Measurements from ENCODE around the gene TEP1.
"Not testable (repeated sequence)": the region's sequence is repeated elsewhere in the genome, so short reads cannot be mapped to it uniquely, and the experiment has no call there.

Gene TEP1

DNA sequence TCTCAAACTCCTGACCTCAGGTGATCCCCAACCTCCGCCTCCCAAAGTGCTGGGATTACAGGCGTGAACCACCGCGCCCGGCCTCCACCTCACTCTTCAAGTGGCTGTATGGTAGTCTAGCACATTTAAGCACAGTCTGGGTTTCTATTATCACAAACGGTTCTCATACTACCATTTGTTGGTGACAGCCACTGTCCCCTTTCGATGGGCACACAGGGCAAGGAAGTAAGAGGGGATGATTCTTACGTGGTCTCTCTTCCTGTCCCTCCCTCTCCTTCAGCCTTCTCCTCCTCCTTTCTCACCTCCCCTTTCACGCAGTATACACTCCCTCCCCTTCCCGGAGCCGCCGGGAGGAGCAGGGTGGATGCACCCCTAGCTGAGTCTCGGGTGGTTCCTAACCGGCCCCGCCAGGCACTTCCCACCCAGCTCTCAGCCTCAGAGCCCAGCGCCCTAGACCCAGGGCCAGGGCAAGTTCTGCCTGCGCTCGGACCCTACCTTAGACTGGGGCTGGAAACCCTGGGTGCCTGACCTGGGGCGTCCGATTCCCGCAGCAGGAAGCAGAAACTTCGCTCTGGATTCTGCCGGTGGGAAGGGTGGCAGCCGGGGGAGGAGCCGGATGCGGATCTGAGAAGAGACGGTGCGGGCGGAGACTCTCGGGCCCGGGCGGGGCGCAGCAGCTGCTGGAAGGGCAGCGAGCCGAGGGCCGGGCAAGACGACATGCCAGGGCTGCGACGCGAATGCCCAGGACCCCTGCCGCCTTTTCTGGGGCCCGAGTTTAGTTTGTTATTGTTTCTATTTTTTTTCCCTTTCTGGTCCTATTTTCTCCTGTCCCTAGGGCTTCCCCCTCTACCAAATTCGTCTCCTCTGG is at the start of gene TEP1:
TSS of gene TEP1 (minus strand) at position 626 of the 868 bp plus-strand sequence. CDS start 5,062 bp downstream, outside the sequence.
- peak; percentile 83 for DNase-seq (ENCODE audit: low spot score)

- peak; percentile 100 for DNase-seq (ENCODE audit: low spot score)
These were observed 48.2 kb upstream of the TEP1 start, which contains the start of gene PIP4P1 for GRCh38 chr14:20461225-20462141. TSS of gene PIP4P1 (minus strand) at chr14:20461434. CDS start at chr14:20461325, 109 bp downstream.

- peak; percentile 43 for DNase-seq (ENCODE audit: low spot score)
These were observed 47.3 kb upstream of the TEP1 start for GRCh38 chr14:20460458-20461224.

GRCh38 chr14:20458031-20458789 is 44.9 kb upstream of the TEP1 start:
- no peak for DNase-seq (ENCODE audit: low spot score)

DNA sequence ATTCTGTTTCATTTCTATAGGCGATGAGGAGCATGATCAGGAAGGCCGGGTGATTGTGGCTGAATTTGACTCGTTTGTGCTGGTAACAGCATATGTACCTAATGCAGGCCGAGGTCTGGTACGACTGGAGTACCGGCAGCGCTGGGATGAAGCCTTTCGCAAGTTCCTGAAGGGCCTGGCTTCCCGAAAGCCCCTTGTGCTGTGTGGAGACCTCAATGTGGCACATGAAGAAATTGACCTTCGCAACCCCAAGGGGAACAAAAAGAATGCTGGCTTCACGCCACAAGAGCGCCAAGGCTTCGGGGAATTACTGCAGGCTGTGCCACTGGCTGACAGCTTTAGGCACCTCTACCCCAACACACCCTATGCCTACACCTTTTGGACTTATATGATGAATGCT is 43.7 kb upstream of the TEP1 start:
- no peak for DNase-seq (ENCODE audit: low spot score)

DNA sequence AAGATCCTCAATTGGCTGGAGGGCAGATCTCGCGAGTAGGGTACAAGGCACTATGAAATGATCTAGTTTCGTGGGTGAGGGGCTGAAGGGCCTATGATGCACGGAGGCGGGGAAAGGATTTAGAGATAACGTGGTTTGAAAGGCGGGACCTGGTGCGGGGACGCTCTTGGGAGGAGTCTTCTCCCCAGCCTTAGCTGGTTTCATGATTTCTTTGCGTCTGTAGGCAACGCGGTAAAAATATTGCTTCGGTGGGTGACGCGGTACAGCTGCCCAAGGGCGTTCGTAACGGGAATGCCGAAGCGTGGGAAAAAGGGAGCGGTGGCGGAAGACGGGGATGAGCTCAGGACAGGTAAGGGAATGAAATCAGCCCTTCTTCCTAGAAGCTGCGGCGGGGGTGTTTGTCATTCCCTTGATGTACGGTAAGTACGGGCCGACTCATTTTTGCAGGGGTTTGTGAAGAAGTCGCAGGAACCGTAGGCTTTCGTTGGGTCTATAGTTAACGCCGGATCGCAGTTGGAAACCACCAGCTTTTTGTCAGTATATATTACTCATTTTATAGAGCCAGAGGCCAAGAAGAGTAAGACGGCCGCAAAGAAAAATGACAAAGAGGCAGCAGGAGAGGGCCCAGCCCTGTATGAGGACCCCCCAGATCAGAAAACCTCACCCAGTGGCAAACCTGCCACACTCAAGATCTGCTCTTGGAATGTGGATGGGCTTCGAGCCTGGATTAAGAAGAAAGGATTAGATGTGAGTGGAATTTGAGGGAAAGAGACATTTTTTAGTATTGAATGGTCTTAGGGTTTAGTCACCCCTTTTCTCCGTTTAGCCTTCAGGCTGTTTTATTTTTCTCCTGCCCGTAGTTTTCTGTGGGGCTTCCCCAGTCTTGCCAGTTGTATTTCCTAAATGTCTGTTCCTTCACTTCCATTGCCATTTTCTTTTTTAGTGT is 42.3 kb upstream of the TEP1 start:
- DNase-seq (ENCODE audit: low spot score) = peak; percentile 62

DNA sequence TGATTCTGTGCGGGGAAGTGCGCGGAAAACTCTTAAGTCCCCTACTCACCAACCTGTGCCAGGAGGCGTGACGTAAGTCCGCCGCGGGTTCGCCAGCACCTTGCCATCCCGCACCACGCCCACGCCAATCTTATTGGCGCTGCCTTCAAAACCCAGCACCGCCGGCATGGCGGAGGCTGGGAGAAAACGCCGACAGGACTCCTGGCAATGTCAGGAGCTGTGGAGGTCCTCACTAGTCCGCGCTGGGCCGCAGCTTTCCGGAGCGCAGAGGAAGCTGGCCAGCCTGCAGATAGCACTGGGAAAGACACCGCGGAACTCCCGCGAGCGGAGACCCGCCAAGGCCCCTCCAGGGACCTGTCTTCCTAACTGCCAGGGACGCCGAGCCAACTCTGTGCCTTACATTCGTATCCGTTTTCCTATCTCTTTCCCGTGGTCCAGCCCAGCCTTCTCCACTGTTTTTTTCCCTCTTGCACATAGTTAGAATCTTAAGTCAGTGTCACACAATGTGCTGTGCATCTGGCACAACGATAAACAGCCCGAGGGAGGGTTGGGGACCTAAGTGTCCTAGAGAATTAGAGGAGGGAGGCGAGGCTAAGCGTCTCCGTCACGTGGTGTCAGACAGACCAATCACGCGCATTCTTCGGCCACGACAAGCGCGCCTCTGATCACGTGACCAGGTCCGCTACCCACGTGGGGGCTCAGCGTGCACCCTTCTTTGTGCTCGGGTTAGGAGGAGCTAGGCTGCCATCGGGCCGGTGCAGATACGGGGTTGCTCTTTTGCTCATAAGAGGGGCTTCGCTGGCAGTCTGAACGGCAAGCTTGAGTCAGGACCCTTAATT is 41.4 kb upstream of the TEP1 start, which contains the start of the genes APEX1 and OSGEP:
TSS of gene APEX1 (plus strand) at position 711 of the 839 bp plus-strand sequence. CDS start 420 bp downstream, outside the sequence.
TSS of gene OSGEP (minus strand) at position 297 of the 839 bp plus-strand sequence. CDS start at position 168, 129 bp downstream.
- DNase-seq (ENCODE audit: low spot score) = peak; percentile 98

DNA sequence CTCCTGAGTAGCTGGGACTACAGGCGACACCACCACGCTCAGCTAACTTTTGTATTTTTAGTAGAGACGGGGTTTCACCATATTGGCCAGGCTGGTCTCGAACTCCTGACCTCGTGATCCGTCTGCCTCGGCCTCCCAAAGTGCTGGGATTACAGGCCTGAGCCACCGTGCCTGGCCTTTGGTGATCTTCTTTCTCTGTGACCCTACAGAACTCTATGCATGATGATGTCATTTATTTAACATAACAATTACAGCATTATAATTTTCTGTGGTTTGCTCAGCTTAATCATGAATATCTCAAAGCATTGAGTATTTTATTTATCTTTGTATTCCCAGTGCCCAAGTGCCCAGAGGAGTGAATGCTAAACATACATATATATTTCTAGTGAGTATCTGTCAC is 39.5 kb upstream of the TEP1 start:
- not testable (repeated sequence) for DNase-seq (ENCODE audit: low spot score)

DNA sequence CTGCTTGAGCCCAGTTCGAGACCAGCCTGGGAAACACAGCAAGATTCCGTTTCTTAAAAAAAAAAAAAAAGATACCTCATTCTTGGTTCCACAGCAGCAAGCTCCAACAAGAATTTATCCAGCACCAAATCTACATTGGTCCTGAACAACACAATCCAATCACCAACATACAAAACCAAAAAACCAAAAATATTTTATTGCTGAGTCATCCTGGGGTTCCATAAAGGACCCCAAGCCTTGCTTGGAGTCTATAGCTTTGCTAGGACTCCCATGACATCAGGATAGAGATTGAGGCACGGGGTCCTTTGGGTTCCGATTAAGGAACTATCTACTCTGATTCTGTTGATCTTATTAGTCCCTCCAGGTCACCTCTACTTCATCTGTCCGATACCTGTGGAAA is 33.6 kb upstream of the TEP1 start:
- DNase-seq (ENCODE audit: low spot score) = no peak

- DNase-seq (ENCODE audit: low spot score) = not testable (repeated sequence)
These were observed 30.3 kb upstream of the TEP1 start for GRCh38 chr14:20443650-20444049.

DNA sequence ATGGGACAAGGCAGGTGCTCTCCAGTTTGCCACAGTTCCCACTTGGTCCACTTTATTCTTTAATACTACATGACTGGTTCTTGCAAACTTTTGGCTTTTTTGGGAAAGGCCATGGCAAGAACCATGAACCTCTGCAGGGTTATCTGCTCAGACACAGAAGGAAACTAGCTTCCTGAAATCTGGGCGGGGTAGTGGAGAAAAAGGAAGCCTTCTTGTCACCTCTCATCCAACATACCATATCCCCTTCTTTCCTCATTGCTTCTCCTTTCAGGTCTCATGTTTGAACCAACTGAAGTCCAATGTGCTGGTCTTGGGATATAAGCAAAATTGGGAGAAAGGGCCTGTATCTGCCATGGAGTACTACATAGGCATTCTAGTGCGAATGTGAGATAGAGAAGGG is 28.2 kb upstream of the TEP1 start:
- no peak for DNase-seq (ENCODE audit: low spot score)

GRCh38 chr14:20440882-20441281 is 27.6 kb upstream of the TEP1 start:
- DNase-seq (ENCODE audit: low spot score) = no peak

DNA sequence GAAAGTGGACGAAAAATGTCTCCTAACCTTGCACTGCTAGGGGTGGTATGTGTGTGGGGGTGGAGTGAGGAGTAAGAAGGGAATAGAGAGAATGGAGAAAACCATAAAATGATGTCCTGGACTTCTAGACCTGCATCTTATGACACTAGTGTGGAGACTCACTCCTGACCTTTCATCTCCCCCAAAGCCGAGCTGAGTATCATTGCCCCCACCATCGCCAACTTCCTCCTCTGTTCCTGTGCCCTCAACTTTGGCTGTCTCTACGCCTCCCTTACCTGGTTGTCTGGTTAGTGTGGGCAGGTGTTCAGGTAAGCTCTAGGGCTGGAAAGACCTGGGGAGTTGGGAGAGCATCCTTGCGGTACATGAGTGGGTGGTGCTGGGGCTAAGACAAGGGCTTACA is 27.2 kb upstream of the TEP1 start:
- DNase-seq (ENCODE audit: low spot score) = no peak

DNA sequence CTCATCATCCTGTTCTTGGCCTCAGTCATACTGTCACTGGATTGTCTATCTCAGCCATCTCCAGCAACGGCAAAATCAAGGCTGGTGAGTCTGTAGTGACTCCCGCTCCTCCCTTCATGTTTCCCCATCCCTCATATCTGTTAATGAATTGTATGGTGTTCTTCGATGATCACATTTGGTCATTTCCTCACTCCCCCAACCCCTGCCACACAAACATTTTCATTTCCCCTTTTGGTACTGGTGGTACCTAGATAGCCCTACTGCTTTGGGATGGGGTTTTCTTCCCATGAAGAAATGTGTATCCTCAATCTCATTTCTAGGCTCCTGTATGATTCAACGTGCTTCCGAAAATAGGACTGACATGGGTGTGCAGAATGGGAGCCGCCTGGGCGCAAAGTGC is 25.4 kb upstream of the TEP1 start:
- no peak for DNase-seq (ENCODE audit: low spot score)

DNA sequence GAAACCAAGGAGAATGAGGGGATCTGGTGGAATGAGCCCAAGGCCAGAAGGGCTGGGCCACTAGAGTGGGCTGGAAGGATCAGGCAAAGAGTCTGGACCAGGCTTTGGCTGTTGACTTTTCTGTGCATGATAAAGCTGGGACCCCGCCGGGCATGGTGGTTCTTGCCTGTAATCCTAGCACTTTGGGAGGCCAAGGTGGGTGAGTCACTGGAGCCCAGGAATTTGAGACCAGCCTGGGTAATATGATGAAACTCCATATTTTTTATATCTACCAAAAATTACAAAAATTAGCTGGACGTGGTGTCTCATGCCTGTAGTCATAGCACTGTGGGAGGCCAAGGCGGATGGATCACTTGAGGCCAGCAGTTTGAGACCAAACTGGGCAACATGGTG is 23.1 kb upstream of the TEP1 start:
- DNase-seq (ENCODE audit: low spot score) = no peak

DNA sequence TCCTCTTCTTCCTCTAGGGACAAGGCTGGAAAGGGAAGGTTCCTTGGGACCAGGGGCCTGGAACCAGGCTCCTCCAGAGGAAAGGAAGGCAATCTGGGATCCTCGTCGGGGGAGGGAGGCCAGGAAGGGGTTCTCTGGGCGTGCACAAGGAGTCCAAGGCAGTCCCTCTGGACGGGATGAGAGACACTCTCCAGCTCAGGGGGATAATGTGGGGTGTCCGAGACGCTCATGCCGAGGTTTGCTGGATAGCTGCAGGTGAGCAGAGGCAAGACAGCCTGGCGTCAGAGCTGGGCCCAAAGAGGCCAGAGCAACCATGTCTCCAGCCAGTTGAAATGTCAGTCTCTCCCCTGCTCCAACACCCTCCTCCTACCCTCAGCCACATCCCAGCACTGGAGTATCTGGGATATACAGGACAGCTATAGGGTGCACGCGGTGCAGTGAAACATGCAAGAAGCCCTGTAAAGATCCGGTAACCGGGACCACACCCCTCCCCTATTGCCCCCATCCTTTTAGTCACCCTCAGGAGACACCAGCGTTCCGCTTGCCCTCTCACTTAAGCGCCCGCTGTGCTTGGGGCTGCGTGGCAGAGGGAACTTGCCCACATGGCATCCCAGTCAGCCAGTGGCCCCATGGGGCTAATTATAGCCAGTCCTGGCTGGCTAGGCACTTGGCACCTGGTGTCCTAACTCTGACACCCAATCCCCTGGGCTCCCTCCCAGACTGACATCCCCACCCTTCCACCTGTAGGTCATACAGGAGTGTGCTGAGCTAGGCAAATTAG is 22.5 kb upstream of the TEP1 start, which contains the start of gene KLHL33:
TSS of gene KLHL33 (minus strand) at position 585 of the 781 bp plus-strand sequence. CDS start at position 230, 355 bp downstream.
- DNase-seq (ENCODE audit: low spot score) = no peak

- DNase-seq (ENCODE audit: low spot score) = no peak
These were observed 21.6 kb upstream of the TEP1 start for GRCh38 chr14:20434701-20435581.

Measured in SW480 (cell line).